ENCODE measurements around the gene UBE2V1.
"Not testable (repeated sequence)": the region's sequence is repeated elsewhere in the genome, so short reads cannot be mapped to it uniquely, and the experiment has no call there.

Gene UBE2V1

DNA sequence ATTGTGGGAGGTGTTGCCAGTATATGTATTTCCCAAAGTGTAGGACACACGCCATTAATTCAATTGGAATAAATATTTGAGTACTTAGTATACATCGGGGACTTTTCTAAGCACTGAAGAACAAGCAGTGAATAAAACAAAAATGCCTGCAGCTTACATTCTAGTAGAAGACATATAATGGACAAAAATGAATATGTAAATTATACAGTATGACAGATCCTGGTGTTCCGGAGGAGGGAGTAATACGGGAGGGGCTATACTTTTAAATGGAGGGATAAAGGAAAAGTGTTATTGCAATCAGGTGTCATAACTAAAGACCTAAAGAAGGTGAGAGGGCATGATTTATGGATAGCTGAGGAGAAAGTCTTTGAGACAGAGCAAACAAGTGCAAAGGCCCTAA is 15.1 kb downstream of the UBE2V1 start:
- DNase-seq (ENCODE audit: low read depth in 1 of 2, low spot score in 1 of 2) = no peak

DNA sequence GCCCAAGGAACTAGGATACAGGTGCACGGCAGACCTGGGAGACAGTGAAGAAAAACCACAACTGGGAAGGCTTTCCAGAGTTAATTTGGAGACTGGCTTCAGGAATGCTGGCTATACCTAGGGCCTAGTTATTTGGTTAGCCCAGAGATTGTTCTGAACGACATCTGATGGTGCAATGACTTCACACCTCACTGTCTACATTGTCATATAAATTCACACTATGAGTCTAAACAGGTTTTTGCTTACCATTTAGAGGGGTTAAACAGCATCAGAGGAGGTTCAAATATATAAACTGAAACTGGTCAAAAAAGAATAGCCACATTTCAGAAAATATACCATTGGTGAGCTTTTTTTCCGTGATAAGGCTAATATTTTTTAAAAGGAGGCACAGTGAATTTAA is 16.7 kb downstream of the UBE2V1 start:
- DNase-seq (ENCODE audit: low read depth in 1 of 2, low spot score in 1 of 2) = no peak

DNA sequence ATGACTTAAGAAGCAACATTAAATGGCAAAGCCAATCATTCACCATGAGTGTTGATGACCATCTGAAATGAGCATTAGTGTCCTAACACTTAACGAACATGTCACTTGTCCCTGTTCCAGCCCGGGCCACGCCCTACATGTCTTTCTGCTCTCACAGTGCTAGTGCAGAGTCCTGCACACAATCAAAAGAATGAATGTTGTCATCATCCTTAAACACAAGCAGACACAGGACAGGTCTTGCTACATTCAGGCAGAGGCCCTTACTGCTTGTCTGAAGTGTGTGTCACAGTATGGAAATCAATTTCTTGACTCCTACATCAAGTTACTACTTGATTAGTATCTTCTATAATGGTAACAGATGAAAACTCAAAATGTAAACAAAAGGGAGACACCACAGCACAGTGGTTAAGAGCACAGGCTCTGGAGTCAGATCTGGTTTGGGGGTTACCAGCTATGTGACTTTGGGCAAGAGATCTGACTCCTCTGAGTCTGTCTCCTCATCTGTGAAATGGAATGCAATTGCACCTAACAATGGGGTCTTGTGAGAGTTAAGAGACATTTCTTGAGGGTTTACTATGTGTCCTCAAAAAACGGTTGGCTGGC is 17.4 kb downstream of the UBE2V1 start:
- DNase-seq (ENCODE audit: low read depth in 1 of 2, low spot score in 1 of 2) = no peak

DNA sequence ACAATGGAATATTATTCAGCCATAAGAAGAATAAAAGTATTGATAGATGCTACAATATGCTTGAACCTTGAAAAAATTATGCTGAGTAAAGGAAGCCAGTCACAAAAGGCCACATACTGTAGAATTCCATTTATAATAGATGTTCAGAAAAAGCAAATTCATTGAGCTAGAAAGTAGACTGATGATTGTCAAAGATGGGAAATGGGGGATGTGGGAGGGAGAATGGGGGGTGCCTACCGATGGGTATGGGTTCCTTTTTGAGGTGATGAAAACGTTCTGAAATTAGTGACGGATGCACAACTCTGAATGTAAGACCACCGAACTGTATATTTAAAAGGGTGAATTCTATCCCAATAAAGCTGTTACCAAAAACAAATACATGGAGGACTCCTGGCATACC is 18.4 kb downstream of the UBE2V1 start:
- DNase-seq (ENCODE audit: low read depth in 1 of 2, low spot score in 1 of 2) = no peak

DNA sequence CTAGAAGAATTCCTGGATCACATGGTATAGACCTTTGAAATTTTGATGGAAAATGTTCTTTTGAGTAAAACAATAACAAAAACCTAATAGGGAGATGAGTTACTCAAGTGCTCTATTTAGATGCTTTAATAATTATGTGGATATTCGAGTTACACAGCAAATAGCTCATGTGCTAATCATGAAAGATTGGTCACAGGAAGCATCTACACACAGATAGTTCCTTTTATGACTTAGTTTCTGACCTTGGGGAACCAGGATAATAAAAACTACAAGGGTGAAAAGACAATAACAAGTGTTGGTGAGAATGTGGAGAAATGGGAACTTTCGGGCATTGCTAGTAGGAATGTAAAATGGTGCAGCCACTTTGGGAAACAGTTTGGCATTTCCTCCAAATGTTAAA is 19.7 kb downstream of the UBE2V1 start:
- no peak for DNase-seq (ENCODE audit: low read depth in 1 of 2, low spot score in 1 of 2)

DNA sequence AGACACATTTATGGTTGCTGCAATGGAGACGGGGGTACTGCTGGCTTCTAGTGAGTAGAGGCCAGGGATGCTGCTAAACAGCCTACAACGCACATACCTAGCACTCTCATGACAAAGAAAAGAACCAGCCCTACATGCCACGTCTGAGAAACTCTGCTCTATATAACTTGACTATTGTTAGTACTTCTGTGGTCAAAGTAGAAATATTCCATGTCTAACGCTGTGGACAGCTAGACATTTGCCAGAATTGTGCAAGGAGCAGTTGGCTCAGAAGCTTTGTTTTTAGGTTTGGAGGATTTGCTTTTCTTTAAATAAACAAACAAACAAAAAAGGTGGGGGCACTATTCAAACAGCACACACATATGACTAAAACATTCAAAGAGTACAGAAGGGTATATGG is 20.5 kb downstream of the UBE2V1 start:
- no peak for DNase-seq (ENCODE audit: low read depth in 1 of 2, low spot score in 1 of 2)

DNA sequence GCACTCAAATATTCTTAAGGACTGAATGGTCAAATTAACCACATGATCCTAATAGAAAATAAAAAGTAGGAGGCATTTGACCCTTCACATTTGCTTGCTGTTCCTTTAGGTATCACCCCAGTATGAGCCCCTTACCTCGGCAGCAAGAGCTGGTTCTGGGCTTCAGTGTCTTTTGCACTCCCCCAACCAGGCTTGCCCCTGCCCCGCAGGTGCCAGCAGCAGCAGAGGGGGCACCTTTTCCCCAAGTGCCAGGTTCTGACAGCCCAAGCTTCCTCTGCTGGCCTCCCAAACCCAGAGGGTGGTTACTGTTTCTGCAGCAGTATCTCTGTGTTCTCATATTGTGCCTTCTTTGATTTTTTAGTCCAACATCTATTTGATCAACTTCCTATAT is 23.2 kb downstream of the UBE2V1 start:
- DNase-seq (ENCODE audit: low read depth in 1 of 2, low spot score in 1 of 2) = no peak

DNA sequence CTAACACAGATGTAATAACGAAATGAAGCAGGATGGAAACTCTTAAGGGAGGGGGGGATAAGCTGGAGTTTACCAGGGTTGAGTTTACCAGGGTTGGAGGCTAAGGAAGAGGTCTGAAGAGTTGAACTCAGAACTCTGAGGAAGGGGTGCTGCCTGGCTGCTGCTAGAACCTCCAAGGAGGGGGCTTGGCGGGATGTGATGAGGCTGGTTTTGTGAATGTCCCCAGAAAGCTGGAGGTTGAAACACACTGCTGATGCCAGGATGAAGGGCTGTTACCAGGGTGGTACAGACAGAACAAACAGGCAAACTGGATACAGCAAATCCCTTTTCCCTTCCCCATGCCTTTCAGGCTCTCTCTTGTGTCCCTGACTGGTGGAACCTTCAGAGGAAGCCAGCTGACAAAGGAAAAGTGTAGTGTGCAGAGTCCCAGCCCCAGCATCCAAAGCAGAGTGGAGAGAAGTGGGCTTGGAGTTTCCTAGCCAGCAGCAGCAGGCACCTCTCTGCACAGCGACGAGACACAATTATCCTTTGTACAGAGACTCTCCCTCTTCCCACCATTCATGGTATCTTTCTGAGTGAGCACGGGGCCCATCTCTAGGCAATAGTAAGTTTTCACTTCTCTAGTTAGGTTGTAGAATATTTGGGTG is 23.7 kb downstream of the UBE2V1 start:
- DNase-seq (ENCODE audit: low read depth in 1 of 2, low spot score in 1 of 2) = no peak

DNA sequence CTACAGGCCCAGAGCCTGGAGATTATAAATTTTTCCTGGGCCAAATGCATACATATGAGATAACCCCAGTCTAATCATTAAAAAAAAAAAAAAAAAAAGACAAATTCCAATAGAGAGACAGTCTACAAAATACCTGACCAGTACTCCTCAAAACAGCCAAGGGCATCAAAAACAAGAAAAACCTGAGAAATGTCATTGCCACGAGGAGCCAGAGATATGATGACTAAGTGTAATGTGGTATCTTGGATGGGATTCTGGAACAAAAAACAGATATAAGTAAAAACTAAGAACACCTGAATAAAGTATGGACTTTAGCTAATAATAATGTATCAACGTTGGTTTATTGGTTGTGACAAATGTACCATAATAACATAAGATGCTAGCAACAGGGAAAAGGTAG is 24.9 kb downstream of the UBE2V1 start:
- DNase-seq (ENCODE audit: low read depth in 1 of 2, low spot score in 1 of 2) = no peak

DNA sequence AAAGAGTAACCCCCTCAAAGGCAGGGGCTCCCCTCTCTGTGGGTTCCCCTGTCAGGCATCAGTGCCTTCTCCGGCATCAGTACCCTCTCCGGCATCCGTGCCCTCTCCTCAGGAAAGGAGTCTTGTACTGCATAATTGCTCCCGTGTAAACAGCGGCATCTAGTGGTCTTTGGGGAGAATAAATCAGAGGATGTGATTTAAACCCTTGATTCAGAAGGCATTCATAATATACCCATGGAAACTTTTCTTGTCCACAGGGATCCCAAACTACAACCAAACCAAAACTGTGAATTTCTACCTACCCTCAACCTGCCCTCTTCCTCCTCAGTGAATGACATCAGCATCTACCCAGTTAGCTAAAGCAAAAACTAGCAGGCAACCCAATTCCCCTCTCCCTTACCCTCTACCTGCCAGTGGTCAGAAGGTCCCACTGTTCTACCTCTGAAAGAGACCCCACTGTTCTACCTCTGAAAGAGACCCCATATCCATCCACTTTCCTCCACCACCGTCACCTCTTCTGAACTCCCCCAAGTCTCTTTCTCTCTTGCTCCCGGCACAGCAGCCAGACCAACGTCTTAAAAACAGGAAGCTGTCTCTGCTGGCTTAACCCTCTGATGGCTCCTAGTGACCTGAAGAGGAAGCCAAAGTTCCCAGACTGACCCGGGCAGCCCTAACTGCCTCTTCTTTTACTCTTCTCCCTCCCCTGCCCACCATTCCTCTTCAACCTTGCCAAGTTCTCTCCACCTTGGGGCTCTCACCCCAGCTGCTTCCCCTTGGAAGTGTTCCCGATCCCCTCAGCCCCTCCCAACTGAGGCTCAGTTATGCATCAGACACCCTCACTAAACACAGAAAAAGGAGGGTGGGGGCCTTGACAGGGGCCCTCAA is 27.2 kb downstream of the UBE2V1 start:
- DNase-seq (ENCODE audit: low read depth in 1 of 2, low spot score in 1 of 2) = peak in 1 of 2 donors; percentile 23

DNA sequence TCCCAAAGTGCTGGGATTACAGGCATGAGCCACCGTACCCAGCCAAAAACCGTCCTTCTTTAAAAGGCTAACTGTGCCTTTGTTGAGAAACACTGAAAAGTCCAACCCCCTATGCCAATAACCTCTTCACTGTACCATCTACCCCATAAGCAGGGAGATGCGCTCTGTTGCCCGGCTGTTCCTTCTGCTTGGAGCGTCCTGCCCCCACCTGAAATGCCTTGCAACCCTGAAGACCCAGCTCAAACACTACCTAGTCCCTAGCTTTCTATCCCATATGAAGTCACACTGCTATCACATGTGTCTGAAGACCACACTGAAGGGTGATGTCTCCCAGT is 27.8 kb downstream of the UBE2V1 start:
- no peak for DNase-seq (ENCODE audit: low read depth in 1 of 2, low spot score in 1 of 2)

DNA sequence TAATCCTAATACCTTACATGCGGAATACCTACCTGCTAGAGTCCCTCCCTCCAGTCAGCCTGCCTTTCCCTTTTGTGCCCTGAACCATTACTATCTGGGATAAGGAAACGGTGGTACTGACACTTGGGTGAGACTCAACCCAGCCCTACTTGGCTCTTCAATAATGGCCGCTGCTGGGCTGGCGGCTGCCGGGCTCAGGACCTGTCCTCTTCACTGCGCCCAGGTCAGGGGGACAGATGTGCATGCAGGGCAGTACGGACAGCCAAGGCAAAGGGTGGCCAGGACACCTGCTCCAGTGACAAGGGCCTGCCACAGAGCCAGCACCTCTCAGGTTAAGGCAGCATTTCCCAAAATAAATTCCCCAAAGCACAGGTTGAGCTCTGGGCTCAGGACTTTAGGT is 29.9 kb downstream of the UBE2V1 start:
- no peak for DNase-seq (ENCODE audit: low read depth in 1 of 2, low spot score in 1 of 2)

DNA sequence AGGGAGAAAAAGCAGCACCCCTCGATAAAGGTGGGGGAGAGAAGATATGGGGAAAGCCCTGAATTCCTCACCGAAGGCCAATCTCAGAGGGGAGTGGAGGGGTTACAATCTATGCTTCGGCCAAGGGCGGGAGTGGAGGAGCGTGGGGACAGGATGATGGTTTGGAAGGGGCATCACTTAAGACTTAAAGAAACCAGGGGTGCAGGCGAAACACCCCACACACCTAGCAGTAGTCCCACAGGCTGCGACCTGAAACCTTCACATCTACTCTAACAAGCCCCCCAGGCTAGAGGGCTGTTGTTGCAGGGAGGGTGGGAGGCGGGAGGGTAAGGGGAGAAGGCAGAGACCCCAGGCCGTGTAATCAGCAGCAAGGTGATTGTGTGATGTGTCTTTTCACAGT is 30.9 kb downstream of the UBE2V1 start:
- not testable (repeated sequence) for DNase-seq (ENCODE audit: low read depth in 1 of 2, low spot score in 1 of 2)

DNA sequence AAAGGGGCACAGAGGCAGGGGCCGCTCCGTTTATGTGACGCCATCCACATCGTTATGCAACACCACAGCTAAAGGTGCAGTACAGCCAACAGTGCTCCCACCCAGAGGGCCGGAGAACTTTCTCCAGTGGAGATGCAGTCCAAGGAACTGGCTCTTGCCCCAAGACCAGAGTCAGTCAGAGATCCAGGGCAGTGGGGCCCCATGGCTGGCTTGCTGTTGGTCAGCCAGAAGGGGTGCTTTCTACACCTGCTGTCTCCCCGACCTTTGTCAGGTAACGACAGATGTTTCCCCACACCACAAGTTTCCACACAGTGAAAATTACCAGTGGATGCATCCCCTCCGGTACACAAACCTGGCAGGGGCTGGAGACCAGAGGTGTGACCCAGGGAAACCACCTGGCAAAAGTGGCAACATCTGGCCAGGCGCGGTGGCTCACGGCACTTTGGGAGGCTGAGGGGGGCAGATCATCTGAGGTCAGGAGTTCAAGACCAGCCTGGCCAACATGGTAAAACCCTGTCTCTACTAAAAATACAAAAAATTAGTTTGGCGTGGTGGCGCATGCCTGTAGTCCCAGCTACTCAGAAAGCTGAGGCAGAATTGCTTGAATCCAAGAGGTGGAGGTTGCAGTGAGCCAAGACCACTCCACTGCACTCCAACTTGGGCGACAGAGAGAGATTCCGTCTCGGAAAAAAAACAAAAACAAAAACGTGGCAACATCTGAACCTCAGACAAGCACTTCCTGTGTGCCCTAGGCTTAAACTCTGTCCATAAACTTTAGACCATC is 34.9 kb downstream of the UBE2V1 start:
- DNase-seq (ENCODE audit: low read depth in 1 of 2, low spot score in 1 of 2) = no peak

DNA sequence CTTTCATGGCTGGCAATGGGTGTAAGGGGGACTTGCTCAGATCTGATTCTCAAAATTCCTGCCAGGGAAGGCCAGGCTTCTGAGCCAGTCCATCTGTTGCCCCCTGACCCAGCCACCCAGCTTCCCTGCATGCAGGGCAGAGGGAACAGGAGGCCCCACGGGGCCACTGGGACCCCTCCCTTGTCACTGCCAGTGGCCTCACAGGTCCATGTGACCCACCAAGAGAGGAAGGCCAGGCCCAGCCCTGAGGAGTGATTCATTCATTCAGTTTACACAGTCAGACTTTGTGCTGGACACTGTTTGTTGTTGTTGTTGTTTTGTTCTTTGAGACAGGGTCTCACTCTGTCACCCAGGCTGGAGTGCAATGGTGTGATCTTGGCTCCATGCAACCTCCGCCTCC is 39.5 kb downstream of the UBE2V1 start:
- DNase-seq (ENCODE audit: low read depth in 1 of 2, low spot score in 1 of 2) = no peak

DNA sequence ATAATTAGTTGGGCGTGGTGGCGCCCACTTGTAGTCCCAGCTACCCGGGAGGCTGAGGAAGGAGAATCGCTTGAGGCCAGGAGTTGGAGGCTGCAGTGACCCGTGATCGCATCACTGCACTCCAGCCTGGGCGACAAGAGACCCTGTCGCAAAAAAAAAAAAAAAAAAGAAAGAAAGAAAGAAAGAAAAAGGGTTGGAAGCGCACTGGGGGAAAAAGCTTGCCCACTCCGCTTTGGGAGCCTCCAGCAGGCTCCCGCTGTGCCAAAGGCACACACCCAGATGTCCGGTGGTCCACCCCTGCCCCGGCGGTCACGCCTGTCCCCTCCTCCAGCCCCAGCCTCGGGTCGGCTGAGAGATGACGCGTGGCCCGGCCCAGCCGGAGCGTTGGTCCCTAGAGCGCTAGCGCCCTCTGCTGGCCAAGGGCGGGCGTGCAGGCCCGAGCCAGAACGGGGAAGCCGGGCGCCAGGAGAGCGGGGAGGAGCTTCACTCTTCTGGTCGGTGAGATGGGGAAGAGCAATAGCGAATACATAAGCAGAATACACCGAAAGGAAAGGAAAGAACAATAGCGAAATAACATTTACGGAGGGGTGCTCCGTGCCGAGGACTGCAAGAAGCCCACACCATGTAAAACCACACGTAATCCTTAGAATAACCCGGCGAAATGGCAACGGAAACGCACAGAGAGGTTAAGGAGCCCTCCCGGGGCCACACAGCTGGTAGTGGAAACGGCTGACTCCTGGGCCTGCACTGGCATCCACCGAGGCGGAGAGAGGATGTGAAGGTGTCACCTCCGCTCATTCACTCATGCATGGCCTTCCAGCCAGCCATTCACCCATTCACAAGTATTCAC is 41.7 kb downstream of the UBE2V1 start:
- DNase-seq (ENCODE audit: low read depth in 1 of 2, low spot score in 1 of 2) = peak; percentile 88 to 98

DNA sequence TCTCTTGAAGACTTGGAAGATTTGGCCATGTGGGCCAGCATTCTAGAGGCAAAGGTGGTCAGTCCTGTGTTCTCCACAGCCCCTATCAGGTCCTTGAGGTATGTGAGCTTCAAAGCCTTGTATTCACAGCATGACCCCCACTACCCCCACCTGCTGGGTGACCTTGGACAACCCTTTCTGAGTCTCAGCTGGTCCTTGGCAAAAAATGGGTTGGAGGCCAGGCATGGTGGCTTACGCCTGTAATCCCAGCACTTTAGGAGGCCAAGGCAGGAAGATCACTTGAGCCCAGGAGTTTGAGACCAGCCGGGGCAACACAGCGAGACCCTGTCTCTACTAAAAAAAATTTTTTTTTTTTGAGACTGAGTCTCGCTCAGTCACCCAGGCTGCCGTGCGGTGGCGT is 42.6 kb downstream of the UBE2V1 start:
- DNase-seq (ENCODE audit: low read depth in 1 of 2, low spot score in 1 of 2) = no peak

DNA sequence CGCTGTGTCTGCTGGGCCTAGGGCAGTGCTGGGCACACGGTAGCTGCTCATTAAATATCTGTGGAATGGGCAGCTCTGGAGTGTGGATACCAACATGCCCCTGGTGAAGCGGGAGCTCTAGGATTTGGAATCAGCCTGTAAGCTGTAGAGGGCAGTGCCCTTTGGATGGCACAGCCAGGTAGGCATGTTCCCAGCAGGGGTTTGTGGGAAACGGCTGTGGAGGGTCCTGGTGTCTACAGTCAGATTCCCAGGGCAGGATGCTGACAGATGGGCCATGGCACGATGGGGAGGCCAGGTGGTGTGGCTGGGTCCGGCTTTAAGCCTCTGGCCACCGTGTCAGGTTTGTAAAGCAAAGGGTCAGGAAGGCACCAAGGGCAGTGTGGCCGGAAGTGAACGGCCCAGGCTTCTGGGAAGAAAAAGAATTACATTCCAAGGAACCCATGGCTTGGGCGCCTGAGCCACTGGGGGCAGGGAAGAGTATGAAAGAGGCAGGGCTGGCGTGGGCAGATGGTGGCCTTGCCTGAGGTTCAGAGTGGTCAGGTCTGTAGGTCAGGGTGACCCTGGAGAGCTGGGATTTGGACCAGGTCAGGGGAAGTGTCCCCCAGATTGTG is 44.8 kb downstream of the UBE2V1 start:
- DNase-seq (ENCODE audit: low read depth in 1 of 2, low spot score in 1 of 2) = no peak

DNA sequence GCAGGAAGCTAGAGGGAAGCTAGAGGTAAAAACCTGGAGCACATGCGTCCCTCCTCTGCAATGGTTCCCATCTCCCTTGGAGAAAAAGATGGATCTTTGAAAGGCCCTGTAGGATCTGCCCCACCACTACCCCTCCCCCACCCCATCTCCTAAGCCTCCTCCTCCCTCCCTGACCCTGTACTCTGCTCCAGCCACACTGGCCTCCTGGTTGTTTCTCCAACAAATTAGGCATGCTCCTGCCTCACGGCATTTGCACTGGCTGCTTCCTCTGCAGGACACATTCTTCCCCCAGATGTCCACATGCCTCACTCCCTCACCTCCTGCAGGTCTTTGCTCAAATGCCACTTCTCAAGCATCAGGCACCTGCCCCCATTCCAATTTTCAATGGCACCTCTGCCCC is 45.5 kb downstream of the UBE2V1 start:
- no peak for DNase-seq (ENCODE audit: low read depth in 1 of 2, low spot score in 1 of 2)

DNA sequence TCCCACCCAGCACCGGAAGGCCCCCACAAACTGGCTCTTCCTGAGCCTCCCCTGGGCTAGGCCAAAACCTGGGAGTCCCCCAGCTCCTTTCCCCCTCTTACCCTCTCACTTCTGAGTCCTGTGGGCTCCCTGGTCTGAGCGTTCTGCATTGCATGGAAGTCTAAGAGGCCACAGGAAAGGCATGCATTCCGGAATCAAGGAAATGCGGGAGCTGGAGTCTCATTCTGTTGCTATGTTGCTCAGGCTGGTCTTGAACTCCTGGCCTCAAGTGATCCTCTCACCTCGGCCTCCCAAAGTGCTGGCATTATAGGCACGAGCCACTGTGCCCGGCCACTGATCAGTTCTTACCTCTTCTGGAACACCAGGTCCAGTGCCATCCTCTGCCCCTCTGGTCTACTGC is 45.9 kb downstream of the UBE2V1 start:
- DNase-seq (ENCODE audit: low read depth in 1 of 2, low spot score in 1 of 2) = no peak

Data from activated CD4-positive, alpha-beta T cell treated with anti-CD3 and anti-CD28 coated beads, Interleukin-2, amount 50 U/mL, for 24 hours (primary cell).